ENCODE results near the gene CRNKL1.

DNA sequence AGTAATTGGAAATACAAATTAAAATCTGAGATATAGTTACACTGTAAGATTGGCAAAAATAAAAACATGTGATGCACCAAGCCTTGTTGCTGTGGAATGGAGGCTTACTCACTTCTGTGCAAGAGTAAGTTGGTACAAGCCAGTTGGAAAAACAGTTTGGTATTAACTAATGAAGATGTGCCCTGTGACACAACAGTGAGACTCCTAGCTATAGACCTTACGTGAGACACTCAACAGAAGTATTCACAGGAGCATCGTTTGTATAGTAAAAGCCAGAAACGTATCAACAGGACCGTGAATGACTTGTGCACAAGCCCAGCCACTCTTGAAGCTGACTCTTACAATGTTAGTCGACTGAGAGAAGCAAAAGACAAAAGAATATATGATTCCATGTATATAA lies 20.5 kb downstream of the CRNKL1 start:
- TF ChIP-seq, protein P1, sequence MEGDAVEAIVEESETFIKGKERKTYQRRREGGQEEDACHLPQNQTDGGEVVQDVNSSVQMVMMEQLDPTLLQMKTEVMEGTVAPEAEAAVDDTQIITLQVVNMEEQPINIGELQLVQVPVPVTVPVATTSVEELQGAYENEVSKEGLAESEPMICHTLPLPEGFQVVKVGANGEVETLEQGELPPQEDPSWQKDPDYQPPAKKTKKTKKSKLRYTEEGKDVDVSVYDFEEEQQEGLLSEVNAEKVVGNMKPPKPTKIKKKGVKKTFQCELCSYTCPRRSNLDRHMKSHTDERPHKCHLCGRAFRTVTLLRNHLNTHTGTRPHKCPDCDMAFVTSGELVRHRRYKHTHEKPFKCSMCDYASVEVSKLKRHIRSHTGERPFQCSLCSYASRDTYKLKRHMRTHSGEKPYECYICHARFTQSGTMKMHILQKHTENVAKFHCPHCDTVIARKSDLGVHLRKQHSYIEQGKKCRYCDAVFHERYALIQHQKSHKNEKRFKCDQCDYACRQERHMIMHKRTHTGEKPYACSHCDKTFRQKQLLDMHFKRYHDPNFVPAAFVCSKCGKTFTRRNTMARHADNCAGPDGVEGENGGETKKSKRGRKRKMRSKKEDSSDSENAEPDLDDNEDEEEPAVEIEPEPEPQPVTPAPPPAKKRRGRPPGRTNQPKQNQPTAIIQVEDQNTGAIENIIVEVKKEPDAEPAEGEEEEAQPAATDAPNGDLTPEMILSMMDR (IDR thresholded peaks at IDR 0.05; ENCODE audit: low read length) = no peak
- no peak for TF ChIP-seq EZH2 (IDR thresholded peaks at IDR 0.05; ENCODE audit: borderline replicate concordance, low read length)

Data from OCI-LY1 (cell line).